ENCODE data around the gene MAPK14.
A peak's percentile ranks its signal among the peaks of the same experiment; 100 is the strongest.

Gene MAPK14

DNA sequence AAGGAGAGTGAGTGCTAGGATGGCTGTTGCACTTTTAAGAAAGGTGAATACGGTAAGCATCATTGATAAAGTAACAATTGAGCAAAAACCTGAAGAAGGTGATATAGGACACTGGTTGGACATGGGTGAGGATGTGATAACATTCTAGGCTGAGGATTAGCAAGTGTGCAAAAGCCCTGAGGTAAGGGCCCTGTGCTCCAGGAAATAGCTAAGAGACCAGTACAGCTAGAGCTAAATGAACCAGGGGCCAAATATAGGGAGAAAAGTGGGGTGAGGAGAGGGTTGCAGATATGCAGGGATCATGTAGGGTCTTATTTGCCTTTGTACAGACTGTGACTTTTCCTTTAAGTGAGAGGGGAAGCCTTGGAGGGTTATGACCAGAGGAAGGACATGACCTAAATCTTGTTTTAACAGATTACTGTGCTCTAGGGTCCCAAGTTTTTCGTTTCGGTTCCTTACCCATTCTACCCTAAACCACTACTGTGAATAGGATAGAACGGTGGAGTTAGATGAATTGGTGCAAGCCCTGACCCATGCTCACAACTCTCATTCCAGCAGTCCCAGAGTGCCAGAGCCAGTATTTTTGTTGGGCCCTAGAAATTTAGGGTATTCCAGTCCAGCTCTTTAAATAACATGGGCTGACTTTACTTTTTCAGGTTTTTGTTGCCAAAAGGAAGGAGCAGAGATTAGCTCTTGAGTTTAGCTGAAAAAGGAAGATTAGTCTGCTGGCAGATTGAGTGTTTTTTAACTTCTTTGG is 10.7 kb downstream of the MAPK14 start:
- no peak for DNase-seq (ENCODE audit: low spot score)

DNA sequence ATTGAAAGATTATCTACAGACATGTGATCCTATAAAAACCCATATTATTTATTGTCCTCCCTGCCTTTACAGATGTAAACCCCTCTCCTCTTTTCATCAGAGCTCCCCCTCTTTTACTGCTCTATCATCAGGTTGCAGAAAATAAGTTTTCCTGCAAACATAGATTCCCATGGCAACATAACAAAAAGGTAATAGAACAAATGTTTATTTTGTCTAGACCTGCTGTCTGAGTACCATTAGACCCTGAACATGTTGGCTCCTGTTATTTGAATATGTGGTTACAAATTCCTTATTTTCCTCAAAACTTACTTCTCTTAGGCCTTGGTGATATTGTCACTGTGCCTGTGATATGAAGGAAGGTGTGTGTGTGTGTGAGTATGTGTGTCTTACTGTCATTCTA is 11.5 kb downstream of the MAPK14 start:
- DNase-seq (ENCODE audit: low spot score), result no peak

DNA sequence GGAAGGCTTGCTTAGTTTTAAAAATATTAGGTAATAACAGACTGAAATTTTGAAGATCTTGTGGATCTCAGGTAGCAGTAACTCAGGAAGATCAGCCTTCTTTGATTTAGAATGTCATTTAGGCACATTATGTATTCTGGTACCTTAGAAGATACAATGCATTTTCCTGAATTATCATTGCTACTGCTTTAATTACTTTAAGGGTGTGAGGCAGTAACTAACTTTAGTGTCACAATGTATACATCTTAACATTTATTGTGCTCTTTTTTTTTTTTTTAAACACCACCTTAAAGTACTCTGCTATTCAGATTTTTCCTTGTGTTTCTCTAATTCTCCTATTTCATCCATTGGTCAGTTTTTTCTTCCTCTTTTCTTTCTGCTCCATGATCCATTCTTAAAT is 13.3 kb downstream of the MAPK14 start:
- no peak for DNase-seq (ENCODE audit: low spot score)

DNA sequence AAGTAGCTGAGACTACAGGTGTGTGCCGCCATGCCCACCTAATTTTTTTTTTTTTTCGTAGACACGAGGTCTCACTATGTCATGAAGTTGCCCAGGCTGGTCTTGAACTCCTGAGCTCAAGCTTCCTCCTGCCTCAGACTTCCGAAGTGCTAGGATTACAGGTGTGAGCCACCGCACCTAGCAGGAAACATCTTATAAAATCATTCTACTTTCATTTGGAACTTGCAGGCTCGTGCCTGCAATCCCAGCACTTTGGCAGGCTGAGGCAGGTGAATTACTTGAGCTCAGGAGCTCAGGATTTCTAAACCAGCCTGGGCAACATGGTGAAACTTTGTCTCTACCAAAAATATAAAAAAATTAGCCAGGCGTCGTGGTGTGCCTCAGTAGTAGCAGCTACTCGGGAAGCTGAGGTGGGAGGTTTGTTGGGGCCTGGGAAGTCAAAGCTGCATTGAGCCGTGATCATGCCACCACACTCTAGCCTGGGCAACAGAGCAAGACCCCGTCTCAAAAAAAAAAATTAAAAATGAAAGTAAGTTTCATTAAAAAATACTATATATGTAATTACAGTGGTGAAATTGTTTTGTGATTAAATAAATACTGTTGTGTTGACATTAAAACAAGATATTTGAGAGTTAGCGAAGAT is 15.1 kb downstream of the MAPK14 start:
- DNase-seq (ENCODE audit: low spot score), result no peak

DNA sequence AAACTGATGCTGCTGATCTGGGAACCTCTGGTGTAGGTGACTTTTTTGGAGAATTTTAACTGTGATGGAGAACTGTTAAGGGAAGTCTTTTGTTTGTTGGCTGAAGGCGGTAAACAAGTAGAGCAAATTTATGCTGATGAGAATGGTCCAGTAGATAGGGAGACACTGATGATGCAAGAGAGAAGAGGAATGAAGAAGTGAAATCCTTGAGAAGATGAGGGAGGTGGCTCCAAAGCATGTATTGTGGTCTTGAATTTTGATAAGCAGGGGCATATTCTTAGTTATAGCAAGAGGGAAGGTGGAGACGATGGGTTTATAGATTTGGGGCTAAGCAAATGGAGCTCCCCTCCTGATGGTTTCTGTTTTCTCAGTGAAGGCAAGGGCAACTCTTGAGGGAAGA is 22.0 kb downstream of the MAPK14 start:
- no peak for DNase-seq (ENCODE audit: low spot score)

DNA sequence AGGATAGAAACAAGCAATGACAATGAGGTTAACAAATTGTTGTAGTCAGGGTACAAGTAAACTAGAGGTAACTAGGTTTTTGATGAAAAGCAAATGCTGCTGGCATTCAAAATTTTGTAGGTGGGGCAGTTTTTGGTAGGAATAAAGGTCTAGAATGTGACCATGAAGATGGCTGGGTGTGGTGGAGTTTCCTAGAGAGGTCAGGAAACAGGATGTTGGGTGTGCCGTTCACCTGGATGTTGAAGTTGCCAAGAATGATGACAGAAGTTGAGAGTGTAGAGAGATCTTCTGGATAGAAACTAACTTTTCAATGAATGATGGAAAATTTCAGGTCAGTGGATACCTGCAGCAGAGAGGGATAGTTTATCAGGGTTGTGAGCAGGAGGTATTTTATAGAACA is 22.7 kb downstream of the MAPK14 start:
- DNase-seq (ENCODE audit: low spot score), result no peak

DNA sequence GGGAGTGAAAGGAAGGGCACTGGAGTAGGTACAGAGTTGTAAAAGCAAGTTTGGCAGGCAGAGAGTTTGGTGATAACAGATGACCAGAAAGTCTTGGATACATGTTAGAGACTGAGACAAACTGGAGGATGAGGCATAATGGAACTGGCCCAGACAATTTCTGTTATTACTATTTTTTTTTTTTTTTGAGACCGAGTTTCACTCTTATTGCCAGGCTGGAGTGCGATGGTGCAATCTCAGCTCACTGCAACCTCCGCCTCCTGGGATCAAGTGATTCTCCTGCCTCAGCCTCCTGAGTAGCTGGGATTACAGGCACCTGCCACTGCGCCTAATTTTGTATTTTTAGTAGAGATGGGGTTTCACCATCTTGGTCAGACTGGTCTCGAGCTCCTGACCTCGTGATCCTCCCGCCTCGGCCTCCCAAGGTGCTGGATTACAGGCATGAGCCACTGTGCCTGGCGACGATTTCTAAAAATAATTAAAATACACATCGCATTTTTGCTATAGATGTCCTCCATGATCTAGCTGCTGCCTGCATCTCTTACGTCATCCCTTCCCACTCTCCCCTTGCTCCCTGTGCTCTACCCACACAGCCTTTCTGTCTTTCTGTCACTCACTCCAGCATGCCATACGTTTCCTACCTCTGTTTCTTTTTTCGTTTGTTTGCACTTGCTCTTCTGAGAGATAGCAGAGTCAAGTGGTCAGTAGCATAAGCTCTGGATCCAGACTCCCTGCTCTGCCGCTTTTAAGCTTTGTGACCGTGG is 23.5 kb downstream of the MAPK14 start:
- DNase-seq (ENCODE audit: low spot score), result no peak

DNA sequence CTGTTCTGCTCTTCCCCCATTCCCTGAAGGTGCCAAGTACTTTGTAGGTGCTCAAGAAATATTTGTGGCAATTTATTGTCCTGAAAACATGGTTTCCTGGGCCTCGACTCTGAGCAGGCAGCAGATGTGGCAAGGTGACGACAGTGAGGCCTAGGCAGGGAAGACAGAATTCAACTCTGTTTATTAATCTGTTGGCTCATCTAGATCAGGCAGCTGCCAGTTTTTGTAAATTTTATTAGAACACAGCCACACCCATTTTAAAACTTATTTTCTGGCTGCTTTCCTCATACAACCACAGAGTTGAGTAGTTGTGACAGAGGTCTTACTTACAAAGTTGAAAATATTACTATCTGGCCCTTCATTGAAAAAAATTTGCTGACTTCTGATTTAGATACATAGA is 24.5 kb downstream of the MAPK14 start:
- DNase-seq (ENCODE audit: low spot score), result no peak

DNA sequence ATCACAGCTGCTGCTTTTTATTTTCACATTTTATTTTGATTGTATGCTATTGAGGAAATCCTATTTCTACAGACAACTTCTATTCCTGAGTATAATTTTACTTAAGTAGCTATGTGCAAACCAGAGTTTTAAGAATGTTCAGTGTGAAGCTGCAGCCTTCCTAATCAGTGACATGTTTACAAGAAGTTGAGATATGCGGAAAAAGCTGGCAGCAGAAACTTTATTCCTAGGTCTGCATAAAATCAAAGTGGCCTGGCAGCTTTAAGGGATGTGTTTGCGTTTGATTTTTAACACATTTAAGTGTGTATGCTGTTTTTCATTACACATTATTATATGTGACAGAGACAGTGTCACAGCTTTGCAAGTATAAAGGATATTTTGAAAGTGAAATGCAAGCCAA is 26.3 kb downstream of the MAPK14 start:
- DNase-seq (ENCODE audit: low spot score), result no peak

DNA sequence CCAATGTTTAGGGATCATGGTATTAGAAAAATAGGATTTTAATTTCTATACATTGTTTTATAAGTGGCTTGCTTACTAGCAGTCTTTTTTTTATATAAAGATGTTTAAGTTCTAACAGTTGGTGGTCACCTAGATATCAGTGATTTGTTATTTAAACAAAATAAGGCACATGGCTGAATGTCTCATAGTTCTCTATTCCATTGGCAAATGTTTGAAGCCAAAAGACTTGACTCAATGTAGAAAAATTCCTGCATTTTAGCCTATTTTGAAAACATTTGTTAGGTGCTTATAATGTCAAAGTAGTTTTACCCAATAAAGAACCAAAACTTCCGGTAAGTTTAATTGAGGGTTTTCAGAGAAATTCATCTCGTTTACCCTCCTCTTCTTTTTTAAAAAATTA is 26.8 kb downstream of the MAPK14 start:
- DNase-seq (ENCODE audit: low spot score), result no peak

DNA sequence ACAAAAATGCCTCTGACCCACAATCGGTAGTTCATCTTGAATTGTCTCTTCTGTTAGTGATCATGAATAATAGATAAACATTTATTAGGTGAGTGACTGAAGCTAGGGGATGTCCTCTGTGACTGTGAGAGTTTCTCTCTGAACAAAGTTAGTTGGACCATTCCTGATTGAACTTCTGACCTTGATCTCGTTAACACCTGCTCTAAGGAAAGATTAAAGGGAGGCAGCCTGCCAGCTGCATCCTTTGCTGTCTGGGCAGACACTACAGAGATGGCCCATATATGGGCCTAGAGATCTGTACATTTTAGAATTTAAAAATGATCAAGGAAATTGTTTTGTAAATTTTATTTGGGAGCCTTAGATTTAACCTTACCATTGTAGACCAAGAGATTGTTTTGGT is 27.3 kb downstream of the MAPK14 start:
- DNase-seq (ENCODE audit: low spot score), result no peak

DNA sequence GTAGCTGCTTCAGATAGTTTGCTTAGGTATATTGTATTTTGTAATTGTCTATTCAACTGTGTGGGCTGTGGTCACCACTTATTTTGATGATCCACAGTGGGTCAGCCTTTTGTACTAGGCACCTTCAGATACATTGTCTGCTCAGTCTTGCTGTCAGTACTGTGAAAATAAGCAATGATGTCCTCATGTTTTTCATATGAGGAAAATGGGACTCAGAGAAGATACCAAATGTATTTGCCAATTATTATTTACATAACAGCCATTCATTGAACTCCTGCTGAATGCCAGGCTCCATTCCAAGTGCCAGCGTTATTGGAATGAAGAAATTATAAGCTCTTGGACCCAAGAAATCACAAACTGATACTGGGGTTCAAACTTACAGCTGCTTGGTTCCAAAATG is 28.6 kb downstream of the MAPK14 start:
- DNase-seq (ENCODE audit: low spot score), result no peak

DNA sequence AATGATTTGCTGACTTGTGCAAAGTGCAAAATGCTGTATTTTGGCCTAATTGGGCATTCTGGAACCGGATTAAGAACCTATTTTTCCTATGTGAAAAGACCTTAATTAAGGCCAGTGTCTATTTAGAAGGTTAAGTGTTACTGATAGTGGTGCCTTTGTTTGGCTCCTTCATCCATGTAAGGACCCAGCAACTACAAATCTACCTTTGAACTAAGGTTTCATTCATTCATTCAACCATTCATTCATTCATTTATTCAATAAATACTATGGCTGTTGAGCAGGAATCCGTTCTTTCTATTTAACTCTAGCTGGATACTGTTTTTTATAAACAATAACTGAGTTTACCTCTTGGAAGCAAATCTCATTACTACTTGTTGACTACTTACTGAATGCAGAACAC is 33.6 kb downstream of the MAPK14 start:
- DNase-seq (ENCODE audit: low spot score), result no peak

DNA sequence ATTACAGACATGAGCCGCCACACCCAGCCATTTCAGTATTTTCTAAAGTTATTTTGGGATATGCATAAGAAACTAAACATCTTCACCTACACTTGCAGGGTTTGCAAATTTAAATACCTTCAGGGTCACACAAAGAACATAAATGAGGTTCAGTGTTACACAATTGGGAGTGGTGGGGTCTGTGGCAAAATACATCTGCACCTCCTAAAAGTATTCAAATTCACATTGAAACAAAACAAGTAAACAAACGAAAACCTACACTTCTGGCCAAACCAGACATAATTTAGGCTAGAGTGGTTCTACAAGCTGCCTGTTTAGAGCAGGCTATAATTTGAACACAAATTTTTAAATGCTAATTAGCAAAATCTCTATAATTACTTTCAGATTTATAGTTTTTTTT is 34.6 kb downstream of the MAPK14 start:
- DNase-seq (ENCODE audit: low spot score), result no peak

DNA sequence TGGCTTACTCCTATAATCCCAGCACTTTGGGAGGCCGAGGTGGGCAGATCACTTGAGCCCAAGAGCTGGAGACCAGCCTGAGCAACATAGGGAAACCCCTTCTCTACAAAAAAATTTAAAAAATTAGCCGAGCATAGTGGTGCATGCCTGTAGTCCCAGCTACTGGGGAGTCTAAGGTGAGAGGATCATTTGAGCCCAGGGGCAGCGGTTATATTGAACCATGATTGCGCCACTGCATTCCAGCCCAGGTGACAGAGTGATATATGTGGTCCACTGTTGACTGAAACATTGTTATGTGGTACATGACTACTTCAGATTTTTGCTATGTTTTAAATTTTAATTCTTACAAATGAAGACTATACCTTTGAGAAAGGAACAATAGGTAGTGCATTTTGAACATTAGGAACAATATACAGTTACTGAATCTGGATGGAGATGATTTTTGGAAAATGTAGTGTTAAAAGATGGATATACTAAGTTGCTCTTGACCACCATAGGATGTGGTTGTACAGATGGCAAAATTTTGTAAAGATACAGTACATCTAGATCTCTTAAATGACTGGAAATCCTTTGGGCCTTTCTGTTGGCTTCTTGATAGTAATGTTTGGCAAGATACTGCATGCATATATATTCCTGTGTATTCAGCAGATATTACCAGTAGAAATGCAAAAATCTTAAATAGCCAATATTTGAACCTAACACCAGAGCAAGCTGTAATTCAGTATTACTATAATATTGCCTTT is 35.9 kb downstream of the MAPK14 start:
- DNase-seq (ENCODE audit: low spot score), result no peak

DNA sequence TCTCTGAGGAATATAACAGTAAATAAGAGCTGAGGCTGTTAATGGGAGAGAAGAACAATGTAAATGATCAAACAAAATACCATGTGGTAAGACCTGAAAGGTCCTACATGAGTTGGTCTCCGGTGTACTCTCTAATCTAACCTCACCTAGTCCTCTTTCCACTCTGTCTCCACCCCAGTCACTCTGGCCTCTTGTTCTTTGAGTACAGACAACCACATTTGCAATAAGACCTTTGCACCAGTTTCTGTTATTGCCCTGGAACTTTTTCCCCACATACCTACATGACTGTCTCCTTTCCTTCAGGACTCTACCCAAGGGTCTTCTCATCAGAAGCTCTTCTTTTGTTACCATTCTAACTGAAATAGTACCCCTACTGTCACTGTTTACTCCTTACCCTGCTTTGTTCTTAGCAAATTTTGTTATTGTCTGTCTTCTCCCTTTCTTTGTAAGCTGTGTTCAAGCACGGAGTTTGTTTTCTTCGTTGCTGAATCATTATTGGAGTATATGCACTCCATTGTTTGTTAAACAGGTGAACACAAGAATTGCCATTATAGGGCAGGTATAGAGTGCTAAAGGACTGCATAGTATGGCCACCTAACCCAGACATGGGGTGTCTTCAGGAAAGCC is 37.3 kb downstream of the MAPK14 start:
- DNase-seq (ENCODE audit: low spot score), result no peak

DNA sequence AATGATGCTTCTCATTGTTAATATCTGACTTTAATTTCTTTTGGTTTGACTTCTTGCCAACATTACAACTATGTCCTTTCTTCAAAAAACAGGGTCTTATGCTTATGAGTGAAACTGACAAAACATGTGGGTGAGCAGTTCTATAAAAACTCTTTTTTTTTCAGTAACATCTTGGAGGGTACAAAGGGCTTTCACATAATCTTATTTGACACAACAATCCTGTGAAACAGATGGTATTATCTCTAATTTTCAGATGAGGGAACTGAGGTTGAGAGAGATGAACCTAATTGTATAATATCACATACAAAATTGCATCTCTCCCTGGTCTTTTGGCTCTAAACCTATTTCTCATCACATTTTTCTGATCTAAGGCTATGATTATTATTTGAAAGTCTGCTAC is 38.3 kb downstream of the MAPK14 start:
- no peak for DNase-seq (ENCODE audit: low spot score)

DNA sequence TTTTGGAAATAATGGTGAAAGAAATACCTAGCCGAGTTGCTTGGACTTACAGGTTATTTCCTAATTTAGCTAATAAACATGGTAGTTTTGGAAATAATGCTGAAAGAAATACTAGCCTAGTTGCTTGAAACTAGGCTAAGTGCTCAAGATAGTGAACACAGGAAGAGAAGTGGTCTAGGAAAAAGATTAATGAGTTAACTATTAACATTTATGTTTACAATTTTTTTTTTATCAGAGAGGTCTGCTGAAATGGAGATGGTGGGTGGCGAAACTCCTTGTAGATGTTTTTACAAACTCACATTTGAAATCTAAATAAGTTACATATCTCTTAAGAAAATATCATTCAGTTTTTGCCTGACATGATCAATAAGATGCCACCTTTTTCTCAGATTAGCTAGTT is 39.2 kb downstream of the MAPK14 start:
- no peak for DNase-seq (ENCODE audit: low spot score)

DNA sequence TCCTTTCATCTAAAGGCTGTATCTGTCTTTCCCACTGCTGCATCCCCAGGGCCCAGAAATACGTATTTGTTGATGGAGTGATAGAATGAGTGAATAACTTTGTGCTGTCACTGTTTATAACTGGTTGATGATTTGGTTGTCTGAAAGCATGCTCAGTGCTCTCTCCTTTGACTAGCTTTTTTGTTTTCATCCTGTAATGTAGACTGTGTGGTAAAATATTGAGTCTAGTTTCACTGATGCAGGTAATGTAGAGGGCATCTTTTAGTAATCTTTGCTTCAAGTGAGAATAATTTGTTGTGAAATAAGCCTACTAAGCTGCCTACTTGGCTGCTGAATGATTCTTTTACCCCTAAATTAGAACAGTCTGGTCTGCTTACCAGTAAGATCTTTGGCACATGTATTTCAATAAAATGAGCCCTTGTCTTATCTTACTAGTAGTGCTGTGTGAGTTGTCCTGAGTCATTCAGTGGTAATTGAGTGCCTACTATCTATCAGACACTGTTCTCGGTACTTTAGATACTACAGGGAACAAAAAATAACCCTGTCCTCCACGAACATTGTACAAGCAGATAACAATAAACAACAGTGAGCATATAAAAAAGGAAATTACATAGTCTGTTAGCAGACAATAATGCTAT is 39.9 kb downstream of the MAPK14 start:
- peak; percentile 3 for DNase-seq (ENCODE audit: low spot score)

DNA sequence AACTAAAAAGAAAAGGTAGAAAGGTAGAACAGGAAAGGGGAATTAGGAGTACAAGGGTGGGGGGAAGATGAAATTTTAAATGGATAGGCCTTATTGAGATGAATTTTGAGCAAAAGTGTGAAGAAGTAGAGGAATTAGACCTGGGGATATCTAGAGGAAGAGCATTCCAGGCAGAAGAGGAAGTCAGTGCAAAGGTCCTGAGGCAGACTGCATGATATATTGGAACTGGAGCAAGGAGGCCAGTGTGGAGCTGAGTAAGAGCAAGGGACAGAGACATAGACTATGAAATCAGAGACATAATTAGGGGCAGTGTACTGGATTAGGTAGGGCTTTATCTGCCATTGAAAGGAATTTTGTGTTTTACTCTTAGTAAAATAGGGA is 40.4 kb downstream of the MAPK14 start:
- no peak for DNase-seq (ENCODE audit: low spot score)

DNA sequence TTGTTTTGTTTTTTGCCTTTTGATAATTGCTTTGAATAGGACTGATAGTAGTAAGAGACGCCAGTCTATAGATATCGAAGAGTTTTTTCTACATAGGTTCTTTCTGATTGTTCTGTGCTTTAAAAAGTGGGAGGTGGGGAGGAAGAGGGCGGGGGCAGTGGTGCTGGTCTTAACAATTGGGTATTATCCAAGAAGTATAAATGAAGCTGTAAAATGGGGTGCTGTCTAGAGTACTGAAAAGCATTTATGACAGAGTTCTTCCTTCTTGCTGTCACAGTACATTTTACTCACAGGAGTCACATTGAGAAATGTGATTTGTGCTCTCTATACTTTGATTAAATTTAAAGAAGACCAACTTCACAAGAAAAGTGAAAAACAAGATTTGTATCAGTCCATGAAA is 41.0 kb downstream of the MAPK14 start:
- no peak for DNase-seq (ENCODE audit: low spot score)

DNA sequence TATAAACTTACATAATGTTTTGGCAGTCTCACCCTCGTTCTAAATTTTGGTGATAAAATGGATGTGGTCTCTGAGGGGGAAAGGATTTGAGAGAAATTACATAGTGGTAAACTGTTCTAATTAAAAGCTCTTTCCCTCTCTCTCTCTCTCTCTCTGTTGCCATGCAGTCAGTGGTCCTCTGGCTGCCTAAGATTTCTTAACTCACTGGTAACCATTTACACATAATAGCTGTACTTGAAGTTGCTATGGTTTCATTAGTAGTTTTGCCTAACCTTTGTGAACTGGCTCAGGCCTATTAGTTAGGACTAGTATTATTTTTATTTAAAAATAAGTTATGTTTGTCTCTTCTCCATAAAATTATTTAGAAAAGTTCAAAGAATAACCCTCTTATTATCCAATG is 42.0 kb downstream of the MAPK14 start:
- DNase-seq (ENCODE audit: low spot score), result no peak

Data from pons (tissue), 1 donor.